ENCODE results near the gene RCSD1. TPM values are rescaled to one million over a fixed set of nuclear protein-coding genes. Genes with fewer than 3 reads are reported as not detected.
A peak's percentile ranks its signal among the peaks of the same experiment; 100 is the strongest.

Gene RCSD1
- total RNA-seq, 1 donor from 2014 or later = 0.76 TPM

- Mint-ChIP-seq H3K4me3 (no peak overlapping the region), H3K36me3 (no peaks in the 10 kb centered on the region), H3K9me3 (no peaks in the 10 kb centered on the region), H3K4me1 (peaks cover 31% of the 10 kb centered on the region), H3K27me3 (ENCODE audit: low read depth) (no peaks in the 10 kb centered on the region), H3K27ac (peak overlapping the region; percentile 7)
- no peak for TF ChIP-seq CTCF (IDR thresholded peaks at IDR 0.05; ENCODE audit: unreplicated experiment)
- no peak for DNase-seq (ENCODE audit: low spot score in 2 of 2, unreplicated experiment in 2 of 2)
Measured at GRCh38 chr1:167752219-167752985, 122.4 kb downstream of the RCSD1 start.

DNA sequence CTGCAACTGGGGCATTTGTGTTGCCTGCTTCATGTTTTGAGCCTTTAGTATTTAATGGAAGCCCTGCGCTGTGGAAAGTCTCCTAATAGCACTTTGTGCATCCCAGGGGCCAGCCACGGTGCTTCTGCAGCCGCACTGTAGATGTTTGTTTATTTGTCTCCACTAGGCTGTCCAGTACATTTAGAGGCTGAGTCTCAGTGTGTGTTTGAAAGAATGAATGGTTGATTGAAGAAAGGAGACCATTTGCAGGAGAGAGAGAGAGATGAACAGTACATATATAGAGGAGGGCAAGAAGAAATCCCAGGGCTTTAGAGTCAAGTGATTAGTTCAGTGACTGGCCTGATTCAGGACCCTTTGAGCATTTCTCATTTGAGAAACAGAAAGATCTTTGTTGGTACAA lies 125.6 kb downstream of the RCSD1 start:
- Mint-ChIP-seq H3K27ac (no peak overlapping the region), H3K4me1 (peaks cover 12% of the 10 kb centered on the region), H3K9me3 (no peaks in the 10 kb centered on the region), H3K4me3 (no peak overlapping the region), H3K36me3 (peaks cover 4% of the 10 kb centered on the region), H3K27me3 (ENCODE audit: low read depth) (no peaks in the 10 kb centered on the region)
- TF ChIP-seq CTCF (IDR thresholded peaks at IDR 0.05; ENCODE audit: unreplicated experiment) = no peak
- DNase-seq (ENCODE audit: low spot score in 2 of 2, unreplicated experiment in 2 of 2) = no peak

Other genes starting within 250 kb of the RCSD1 start
- gene CD247, start 111.7 kb upstream of the RCSD1 start, total RNA-seq = 0.13 to 0.36 TPM (median 0.22 TPM) in 3 replicates
- 40.8 to 45.0 TPM (median 41.7 TPM) in 3 replicates for gene CREG1, start 76.5 kb upstream of the RCSD1 start, total RNA-seq
- gene MPZL1, start 91.8 kb downstream of the RCSD1 start, total RNA-seq = 134 to 154 TPM (median 138 TPM) in 3 replicates